ENCODE measurements around the gene NDUFS8. TPM values are rescaled to one million over a fixed set of nuclear protein-coding genes. Genes with fewer than 3 reads are reported as not detected.

NDUFS8 gene
- total RNA-seq, 1 donor: 66.1 TPM

DNA sequence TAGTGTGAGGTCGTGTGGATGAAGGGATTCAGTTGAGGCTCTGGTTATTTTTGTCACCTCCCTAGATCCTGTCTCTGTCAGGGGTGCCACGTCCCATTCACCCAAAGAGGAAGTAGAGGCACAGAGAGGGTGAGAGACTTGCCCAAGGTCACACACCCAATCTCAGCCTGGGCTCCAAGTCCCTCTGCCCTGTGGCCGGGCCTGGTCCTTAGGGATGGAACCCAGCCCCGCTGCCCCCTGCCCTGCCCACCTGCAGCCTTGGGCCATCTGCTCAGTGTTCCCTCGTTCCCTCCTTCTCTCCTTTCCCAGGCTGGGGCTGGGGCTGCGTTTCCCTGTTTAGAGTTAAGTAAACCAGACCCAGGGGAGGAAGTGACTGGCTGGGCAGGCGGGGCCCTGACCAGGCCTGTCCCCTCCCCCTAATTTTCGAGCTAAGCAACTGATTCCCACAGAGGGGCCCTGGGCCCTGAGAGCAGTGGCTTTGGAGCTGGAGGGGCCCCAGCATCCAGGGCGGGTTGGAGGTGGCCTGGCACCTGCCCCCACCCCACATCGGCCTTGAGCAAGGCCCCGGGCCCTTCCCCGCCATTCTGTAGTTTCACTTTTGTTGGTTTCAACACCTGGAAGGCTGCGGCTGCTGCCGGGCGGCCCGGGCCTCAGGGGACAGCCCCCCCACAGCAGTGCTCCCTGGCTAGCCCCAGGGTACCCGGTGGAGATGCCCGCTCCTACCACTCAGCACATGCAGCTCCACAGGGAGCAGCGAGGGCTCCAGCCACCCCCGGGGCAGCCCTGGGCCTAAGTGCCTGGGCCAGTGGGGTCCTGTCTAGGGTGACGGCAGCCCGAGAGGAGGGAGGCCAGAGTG is 9.8 kb downstream of the NDUFS8 start:
- TF ChIP-seq, protein P1, sequence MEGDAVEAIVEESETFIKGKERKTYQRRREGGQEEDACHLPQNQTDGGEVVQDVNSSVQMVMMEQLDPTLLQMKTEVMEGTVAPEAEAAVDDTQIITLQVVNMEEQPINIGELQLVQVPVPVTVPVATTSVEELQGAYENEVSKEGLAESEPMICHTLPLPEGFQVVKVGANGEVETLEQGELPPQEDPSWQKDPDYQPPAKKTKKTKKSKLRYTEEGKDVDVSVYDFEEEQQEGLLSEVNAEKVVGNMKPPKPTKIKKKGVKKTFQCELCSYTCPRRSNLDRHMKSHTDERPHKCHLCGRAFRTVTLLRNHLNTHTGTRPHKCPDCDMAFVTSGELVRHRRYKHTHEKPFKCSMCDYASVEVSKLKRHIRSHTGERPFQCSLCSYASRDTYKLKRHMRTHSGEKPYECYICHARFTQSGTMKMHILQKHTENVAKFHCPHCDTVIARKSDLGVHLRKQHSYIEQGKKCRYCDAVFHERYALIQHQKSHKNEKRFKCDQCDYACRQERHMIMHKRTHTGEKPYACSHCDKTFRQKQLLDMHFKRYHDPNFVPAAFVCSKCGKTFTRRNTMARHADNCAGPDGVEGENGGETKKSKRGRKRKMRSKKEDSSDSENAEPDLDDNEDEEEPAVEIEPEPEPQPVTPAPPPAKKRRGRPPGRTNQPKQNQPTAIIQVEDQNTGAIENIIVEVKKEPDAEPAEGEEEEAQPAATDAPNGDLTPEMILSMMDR (IDR thresholded peaks at IDR 0.05; ENCODE audit: insufficient read depth, low read length): no peak
- peak; percentile 69 for DNase-seq (ENCODE audit: low read depth)
- H3K4me3 ChIP-seq (ENCODE audit: low read depth, low read length): peak overlapping the region; percentile 79

DNA sequence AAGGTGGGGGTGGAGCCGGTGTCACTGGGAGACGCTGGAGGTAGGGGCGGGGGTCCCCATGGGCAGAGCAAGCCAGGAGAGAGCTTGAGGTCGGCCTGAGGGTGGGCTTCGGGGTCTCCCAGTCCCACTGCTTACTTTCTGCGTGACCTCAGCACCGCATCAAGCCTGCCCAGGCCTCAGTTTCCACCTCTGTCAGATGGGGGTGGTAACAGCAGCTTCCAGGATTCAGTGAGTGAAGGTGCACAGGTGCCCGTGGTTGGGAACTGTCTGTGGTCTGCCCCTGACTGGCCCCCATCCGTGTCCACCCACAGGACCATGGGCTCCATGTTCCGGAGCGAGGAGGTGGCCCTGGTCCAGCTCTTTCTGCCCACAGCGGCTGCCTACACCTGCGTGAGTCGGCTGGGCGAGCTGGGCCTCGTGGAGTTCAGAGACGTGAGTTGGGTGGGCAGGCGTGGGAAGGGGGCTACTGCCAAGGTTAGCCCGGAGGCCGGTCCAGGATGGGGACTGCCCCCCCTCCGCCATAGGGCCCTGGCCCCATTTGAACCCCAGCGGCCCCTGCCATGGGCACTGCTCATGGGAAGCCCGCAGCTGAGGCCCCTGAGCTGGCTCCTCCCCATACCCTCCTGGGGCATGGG is 10.6 kb downstream of the NDUFS8 start:
- DNase-seq (ENCODE audit: low read depth): no peak
- TF ChIP-seq, protein P1 (IDR thresholded peaks at IDR 0.05; ENCODE audit: insufficient read depth, low read length): no peak
- peak overlapping the region; percentile 79 for H3K4me3 ChIP-seq (ENCODE audit: low read depth, low read length)

DNA sequence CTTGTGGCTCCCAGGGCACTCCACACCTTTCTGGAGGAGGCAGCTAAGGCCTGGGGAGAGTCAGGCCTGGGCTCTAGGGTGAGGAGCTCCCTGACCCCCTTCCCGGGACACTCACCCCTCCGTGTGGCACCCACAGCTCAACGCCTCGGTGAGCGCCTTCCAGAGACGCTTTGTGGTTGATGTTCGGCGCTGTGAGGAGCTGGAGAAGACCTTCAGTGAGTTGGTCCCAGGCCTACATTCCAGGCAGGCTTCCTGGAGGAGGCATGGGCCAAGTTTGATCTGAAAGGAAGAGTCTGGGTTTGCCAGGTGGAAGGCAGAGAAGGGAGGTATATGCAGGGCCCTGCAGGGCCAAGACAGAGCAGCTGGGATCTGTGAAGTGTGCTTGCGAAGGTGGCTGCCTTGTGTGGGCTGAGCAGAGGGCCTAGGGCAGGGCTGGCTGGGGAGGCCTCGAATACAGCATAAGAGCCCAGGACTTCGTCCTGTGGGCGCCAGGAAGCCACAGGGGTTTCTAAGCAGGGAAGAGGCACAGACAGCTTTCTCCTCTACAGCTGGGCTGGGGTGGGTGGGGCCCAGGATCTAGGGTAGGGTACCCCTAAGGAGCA is 11.2 kb downstream of the NDUFS8 start:
- no peak overlapping the region for H3K4me3 ChIP-seq (ENCODE audit: low read depth, low read length)
- DNase-seq (ENCODE audit: low read depth): no peak
- TF ChIP-seq, protein P1 (IDR thresholded peaks at IDR 0.05; ENCODE audit: insufficient read depth, low read length): no peak

DNA sequence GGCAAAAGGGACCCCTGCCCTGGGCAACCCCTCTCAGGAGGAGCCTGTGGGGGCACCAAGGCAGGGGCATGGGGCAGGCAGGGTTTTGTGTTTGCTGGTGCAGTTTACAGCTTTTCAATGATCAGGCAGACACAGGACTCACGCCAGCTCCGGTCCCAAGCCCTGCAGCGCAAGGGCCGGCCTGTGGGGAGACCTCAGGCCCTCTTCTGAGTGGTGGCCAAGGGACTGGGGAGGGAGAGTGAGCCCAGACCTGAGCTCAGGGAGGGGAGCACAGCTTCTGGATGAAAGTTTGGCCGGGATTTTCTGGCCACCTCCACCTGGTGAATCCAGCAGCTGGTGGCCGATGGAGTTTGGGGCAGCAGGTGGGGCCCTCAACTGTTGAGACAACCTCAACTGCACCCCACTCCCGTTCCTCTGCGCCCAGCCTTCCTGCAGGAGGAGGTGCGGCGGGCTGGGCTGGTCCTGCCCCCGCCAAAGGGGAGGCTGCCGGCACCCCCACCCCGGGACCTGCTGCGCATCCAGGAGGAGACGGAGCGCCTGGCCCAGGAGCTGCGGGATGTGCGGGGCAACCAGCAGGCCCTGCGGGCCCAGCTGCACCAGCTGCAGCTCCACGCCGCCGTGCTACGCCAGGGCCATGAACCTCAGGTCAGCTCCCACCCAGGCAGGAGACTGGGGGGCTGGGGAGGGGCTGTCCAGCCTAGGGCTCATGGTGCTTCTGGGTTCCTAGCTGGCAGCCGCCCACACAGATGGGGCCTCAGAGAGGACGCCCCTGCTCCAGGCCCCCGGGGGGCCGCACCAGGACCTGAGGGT is 11.9 kb downstream of the NDUFS8 start:
- H3K4me3 ChIP-seq (ENCODE audit: low read depth, low read length): no peak overlapping the region
- no peak for DNase-seq (ENCODE audit: low read depth)
- TF ChIP-seq, protein P1 (IDR thresholded peaks at IDR 0.05; ENCODE audit: insufficient read depth, low read length): no peak

DNA sequence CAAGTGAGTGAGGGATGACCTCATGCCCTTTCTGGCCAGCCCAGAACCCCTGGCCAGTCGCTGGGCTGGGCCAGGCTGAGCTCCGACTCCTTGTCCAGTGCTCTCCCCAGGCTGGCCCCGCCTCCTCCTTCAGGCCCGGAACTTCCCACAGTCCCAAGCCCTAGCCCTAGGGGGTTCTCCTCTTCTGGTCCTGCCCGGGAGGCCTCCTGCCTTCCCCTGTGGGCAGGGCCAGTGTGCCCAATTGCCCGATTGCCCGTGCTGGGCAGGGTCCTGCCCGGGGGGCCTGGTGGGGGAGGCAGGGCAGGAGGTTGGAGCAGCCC is 12.5 kb downstream of the NDUFS8 start:
- TF ChIP-seq, protein P1 (IDR thresholded peaks at IDR 0.05; ENCODE audit: insufficient read depth, low read length): no peak
- no peak overlapping the region for H3K4me3 ChIP-seq (ENCODE audit: low read depth, low read length)
- no peak for DNase-seq (ENCODE audit: low read depth)

DNA sequence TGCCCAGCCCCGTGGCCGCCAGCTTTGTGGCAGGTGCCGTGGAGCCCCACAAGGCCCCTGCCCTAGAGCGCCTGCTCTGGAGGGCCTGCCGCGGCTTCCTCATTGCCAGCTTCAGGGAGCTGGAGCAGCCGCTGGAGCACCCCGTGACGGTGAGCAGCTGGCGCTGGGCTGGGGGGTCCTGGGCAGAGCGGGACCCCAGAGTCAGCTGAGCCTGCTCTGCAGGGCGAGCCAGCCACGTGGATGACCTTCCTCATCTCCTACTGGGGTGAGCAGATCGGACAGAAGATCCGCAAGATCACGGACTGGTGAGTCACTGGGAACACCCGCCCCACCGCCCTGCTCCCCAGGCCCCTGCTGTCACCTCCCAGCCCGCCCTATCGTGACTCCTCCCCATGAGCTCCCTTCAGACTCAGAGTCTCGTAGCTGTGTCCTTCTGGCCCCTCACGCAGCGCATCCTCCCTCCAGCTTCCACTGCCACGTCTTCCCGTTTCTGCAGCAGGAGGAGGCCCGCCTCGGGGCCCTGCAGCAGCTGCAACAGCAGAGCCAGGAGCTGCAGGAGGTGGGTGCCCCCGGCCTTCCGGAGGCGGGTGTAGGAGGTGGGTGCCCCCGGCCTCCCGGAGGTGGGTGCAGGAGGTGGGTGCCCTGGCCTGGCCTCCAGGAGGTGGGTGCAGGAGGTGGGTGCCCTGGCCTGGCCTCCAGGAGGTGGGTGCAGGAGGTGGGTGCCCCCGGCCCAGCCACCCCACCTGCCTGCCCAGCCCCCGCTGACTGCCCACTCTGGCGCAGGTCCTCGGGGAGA is 13.1 kb downstream of the NDUFS8 start:
- no peak overlapping the region for H3K4me3 ChIP-seq (ENCODE audit: low read depth, low read length)
- TF ChIP-seq, protein P1 (IDR thresholded peaks at IDR 0.05; ENCODE audit: insufficient read depth, low read length): no peak
- DNase-seq (ENCODE audit: low read depth): no peak

Data from fibroblast of the aortic adventitia (primary cell).